Panc1 (cell line): ENCODE results near the gene MAST1. TPM values are rescaled to one million over a fixed set of nuclear protein-coding genes. Genes with fewer than 3 reads are reported as not detected.

Experiments
- ATAC-seq: fragments of 200-7000 bp; cut with Tn5 transposase; 2 replicates; pipeline ENCODE4 v1.9.1; 2020; ENCODE audit warnings: mild to moderate bottlenecking, moderate library complexity
- BruUV-seq: library from RNA; stranded (reverse); fragments of 400-500 nt; replicated peaks from 2 replicates; lab custom pipeline; 2021; lab: Mats Ljungman, UMichigan
- CTCF ChIA-PET: fragments of 300-600 bp; sonication (Branson Sonifier 250); formaldehyde crosslinking; loops from one replicate; lab custom pipeline; 2022; ENCODE audit warnings: antibody characterized with exemption; lab: Charles Lee
- POLR2A ChIA-PET: fragments of 300-600 bp; sonication (Branson Sonifier 250); formaldehyde crosslinking; loops from one replicate; lab custom pipeline; 2022; ENCODE audit warnings: antibody characterized with exemption; lab: Charles Lee
- DNase-seq: peaks from one replicate; pipeline ENCODE4 v3.0.0-alpha.2; 2010; ENCODE audit warnings: low read depth, low spot score
- H3K27ac ChIP-seq: 2 replicates; pipeline ENCODE4 v1.5.1; 2011; ENCODE audit warnings: mild to moderate bottlenecking, low read length, inconsistent platforms
- H3K27me3 ChIP-seq: fragments of 200-500 bp; sonication (Bioruptor generic); 2 replicates; pipeline ENCODE4 v1.6.0; 2014; ENCODE audit warnings: low read length, inconsistent platforms; ENCODE audit not compliant: control insufficient read depth, insufficient read depth
- H3K36me3 ChIP-seq: fragments of 200-500 bp; sonication (Bioruptor generic); 2 replicates; pipeline ENCODE4 v1.5.1; 2014; ENCODE audit warnings: inconsistent platforms, mild to moderate bottlenecking, low read length, moderate library complexity; ENCODE audit not compliant: control insufficient read depth, insufficient read depth
- H3K4me1 ChIP-seq: 2 replicates; pipeline ENCODE4 v1.5.1; 2011; ENCODE audit warnings: inconsistent platforms, mild to moderate bottlenecking, low read length, moderate library complexity; ENCODE audit not compliant: control insufficient read depth, insufficient read depth
- H3K4me3 ChIP-seq, 2 experiments: 2 replicates each; pipeline ENCODE4 v1.5.1; 2011 to 2012; ENCODE audit warnings: low read depth in 2 of 2, low read length in 2 of 2, mild to moderate bottlenecking in 2 of 2, inconsistent platforms in 1 of 2, moderate library complexity in 1 of 2
- H3K9me3 ChIP-seq: fragments of 200-500 bp; sonication (Bioruptor generic); 2 replicates; pipeline ENCODE4 v1.5.1; 2014; ENCODE audit warnings: low read depth, mild to moderate bottlenecking, inconsistent platforms, low read length, moderate library complexity; ENCODE audit not compliant: control insufficient read depth, insufficient read depth
- POLR2AphosphoS5 ChIP-seq: IDR thresholded peaks from 2 replicates; pipeline ENCODE4 v1.6.1; 2012; ENCODE audit warnings: mild to moderate bottlenecking, low read depth, low read length, moderate library complexity
- SIN3A ChIP-seq: IDR thresholded peaks from 2 replicates; pipeline ENCODE4 v1.6.1; 2012; ENCODE audit warnings: low read depth, mild to moderate bottlenecking, low read length, moderate library complexity, borderline replicate concordance; ENCODE audit not compliant: insufficient read depth
- TCF7L2 ChIP-seq: IDR thresholded peaks from 2 replicates; pipeline ENCODE4 v1.6.1; 2011; ENCODE audit warnings: mild to moderate bottlenecking, low read depth, low read length, inconsistent platforms
- in situ Hi-C: cut with HindIII; loops from 2 replicates; pipeline ENCODE4 v1.10.0; 2016; ENCODE audit warnings: low sequenced_read_pairs, low pct_unique_long_range_greater_than_20kb
- intact Hi-C: fragments of 100-400 bp; cut with micrococcal nuclease; formaldehyde crosslinking; loops from one replicate; pipeline ENCODE4 v1.10.0; 2022; ENCODE audit not compliant: unreplicated experiment
- total RNA-seq: library from RNA; stranded (reverse); gene quantifications from one replicate; pipeline ENCODE4 v1.2.1, GENCODE V29; 2021; ENCODE audit not compliant: unreplicated experiment
- TF ChIP-seq, protein P1 (sequence below), 2 experiments: IDR thresholded peaks; 2 replicates each; pipeline ENCODE4 v1.6.1; 2011 to 2012; ENCODE audit warnings: low read depth in 2 of 2, control low read depth in 1 of 2, low read length in 1 of 2, mild to moderate bottlenecking in 1 of 2, moderate library complexity in 1 of 2; ENCODE audit not compliant: insufficient read depth in 1 of 2
- TF ChIP-seq, protein P2 (sequence below): fragments of 450-650 bp; IDR thresholded peaks from 2 replicates; pipeline ENCODE4 v1.5.1; 2017; ENCODE audit warnings: mild to moderate bottlenecking

The MAST1 gene
- total RNA-seq, 1 experiment from 2014 or later = 3.1 TPM

DNA sequence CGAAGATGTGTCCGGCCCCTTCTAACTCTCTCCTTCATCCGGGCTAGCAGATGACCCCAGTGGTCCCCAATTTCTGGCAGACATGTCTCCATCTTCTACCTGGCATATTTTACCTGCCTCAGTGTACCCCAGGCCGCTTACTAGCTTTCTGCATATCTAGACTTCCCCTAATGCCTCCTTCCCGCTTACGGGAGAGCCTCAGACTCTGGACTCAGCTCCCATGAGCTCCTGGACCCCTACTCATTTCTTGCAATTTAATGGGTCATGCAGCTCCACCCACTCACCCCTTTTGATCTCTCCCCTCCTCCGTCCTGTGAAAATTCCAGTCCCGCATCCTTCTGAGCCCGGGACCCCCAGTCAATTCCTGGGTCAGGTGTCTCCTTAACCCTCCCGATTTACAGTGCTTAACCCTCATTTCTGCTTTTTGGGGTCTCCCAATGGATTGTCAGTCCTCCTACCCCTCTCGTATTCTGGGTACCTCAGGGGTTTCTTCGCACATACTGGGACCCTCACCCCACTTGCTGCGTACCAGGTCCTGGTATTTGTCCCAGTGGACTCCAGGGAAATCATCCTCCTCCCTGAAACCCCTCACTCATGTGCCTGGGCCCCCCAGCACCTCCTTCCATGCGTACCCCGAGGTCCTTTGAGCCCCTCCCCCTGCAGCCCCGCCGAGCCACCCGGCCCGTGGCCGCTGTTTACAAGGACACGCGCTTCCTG lies 47.5 kb upstream of the MAST1 start:
- Histone ChIP-seq H3K27ac (peak overlapping the region; percentile 82), H3K4me1 (peaks cover 41% of the 10 kb centered on the region), H3K36me3 (peaks cover 2% of the 10 kb centered on the region), H3K4me3 (peak overlapping the region; percentile 66 to 75), H3K9me3 (no peaks in the 10 kb centered on the region), H3K27me3 (no peaks in the 10 kb centered on the region)
- ChIA-PET POLR2A (interaction anchor here (0.6 to 2.8 kb wide), 5 partner anchors 8 to 365 kb away, joined by 3 to 16 read pairs (median 3); no protein-coding TSS in a partner anchor), CTCF (interaction anchor here (0.6 to 1.7 kb wide), 2 partner anchors 13 to 77 kb away, joined by 4 to 5 read pairs; no protein-coding TSS in a partner anchor)
- intact Hi-C loops = no loop called here
- DNase-seq (no peak), ATAC-seq (no peak)
- in situ Hi-C loops = no loop called here
- TF ChIP-seq, protein P1, sequence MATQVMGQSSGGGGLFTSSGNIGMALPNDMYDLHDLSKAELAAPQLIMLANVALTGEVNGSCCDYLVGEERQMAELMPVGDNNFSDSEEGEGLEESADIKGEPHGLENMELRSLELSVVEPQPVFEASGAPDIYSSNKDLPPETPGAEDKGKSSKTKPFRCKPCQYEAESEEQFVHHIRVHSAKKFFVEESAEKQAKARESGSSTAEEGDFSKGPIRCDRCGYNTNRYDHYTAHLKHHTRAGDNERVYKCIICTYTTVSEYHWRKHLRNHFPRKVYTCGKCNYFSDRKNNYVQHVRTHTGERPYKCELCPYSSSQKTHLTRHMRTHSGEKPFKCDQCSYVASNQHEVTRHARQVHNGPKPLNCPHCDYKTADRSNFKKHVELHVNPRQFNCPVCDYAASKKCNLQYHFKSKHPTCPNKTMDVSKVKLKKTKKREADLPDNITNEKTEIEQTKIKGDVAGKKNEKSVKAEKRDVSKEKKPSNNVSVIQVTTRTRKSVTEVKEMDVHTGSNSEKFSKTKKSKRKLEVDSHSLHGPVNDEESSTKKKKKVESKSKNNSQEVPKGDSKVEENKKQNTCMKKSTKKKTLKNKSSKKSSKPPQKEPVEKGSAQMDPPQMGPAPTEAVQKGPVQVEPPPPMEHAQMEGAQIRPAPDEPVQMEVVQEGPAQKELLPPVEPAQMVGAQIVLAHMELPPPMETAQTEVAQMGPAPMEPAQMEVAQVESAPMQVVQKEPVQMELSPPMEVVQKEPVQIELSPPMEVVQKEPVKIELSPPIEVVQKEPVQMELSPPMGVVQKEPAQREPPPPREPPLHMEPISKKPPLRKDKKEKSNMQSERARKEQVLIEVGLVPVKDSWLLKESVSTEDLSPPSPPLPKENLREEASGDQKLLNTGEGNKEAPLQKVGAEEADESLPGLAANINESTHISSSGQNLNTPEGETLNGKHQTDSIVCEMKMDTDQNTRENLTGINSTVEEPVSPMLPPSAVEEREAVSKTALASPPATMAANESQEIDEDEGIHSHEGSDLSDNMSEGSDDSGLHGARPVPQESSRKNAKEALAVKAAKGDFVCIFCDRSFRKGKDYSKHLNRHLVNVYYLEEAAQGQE (IDR thresholded peaks at IDR 0.05; ENCODE audit: insufficient read depth in 1 of 2, low read depth in 2 of 2, low read length in 1 of 2) = no peak
- TF ChIP-seq POLR2AphosphoS5 (no peak), SIN3A (no peak), TCF7L2 (no peak)
- TF ChIP-seq, protein P2, sequence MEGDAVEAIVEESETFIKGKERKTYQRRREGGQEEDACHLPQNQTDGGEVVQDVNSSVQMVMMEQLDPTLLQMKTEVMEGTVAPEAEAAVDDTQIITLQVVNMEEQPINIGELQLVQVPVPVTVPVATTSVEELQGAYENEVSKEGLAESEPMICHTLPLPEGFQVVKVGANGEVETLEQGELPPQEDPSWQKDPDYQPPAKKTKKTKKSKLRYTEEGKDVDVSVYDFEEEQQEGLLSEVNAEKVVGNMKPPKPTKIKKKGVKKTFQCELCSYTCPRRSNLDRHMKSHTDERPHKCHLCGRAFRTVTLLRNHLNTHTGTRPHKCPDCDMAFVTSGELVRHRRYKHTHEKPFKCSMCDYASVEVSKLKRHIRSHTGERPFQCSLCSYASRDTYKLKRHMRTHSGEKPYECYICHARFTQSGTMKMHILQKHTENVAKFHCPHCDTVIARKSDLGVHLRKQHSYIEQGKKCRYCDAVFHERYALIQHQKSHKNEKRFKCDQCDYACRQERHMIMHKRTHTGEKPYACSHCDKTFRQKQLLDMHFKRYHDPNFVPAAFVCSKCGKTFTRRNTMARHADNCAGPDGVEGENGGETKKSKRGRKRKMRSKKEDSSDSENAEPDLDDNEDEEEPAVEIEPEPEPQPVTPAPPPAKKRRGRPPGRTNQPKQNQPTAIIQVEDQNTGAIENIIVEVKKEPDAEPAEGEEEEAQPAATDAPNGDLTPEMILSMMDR = no peak
- BruUV-seq = no TSS peak

- BruUV-seq = no TSS peak
- ATAC-seq (peak; percentile 60), DNase-seq (no peak)
- H3K9me3 ChIP-seq = no peaks in the 10 kb centered on the region
- ChIA-PET CTCF (interaction anchor here (1.7 kb wide), 1 partner anchor 14 kb away, joined by 5 read pairs; no protein-coding TSS in a partner anchor), POLR2A (interaction anchor here (0.7 to 2.8 kb wide), 6 partner anchors 8 to 364 kb away, joined by 3 to 16 read pairs (median 4); no protein-coding TSS in a partner anchor)
- intact Hi-C loops = no loop called here
- no peaks in the 10 kb centered on the region for H3K27me3 ChIP-seq
- in situ Hi-C loops = no loop called here
- H3K4me1 ChIP-seq = peaks cover 41% of the 10 kb centered on the region
- peaks cover 2% of the 10 kb centered on the region for H3K36me3 ChIP-seq
- peak; percentile 99 for TF ChIP-seq POLR2AphosphoS5
- TF ChIP-seq SIN3A = peak; percentile 98; the same call in 1 of the 2 replicates
- TF ChIP-seq TCF7L2 = no peak
- TF ChIP-seq, protein P1 (IDR thresholded peaks at IDR 0.05; ENCODE audit: insufficient read depth in 1 of 2, low read depth in 2 of 2, low read length in 1 of 2) = peak in 1 of 2 experiments; percentile 79; a peak in 2 of 4 replicates
- TF ChIP-seq, protein P2 = no peak
- peak within 1 kb of the TSS; percentile 87 for H3K27ac ChIP-seq
- H3K4me3 ChIP-seq = peak within 1 kb of the TSS; percentile 75 to 79
Observed at GRCh38 chr19:12791345-12792050, 46.8 kb upstream of the MAST1 start, which contains the start of gene JUNB. TSS of gene JUNB (plus strand) at chr19:12791486. CDS start at chr19:12791772, 286 bp downstream.
